RWPE1 (cell line): ENCODE data around the gene NR1D2.
"Not testable (repeated sequence)": the region's sequence is repeated elsewhere in the genome, so short reads cannot be mapped to it uniquely, and the experiment has no call there.

Experiments used
- CTCF ChIA-PET: fragments of 350-600 bp; sonication (Branson Sonifier 250); formaldehyde crosslinking; extraction: SDS; loops from one replicate; lab custom pipeline; 2021; lab: Yijun Ruan, JAX
- POLR2A ChIA-PET: fragments of 400-600 bp; formaldehyde crosslinking; extraction: SDS; loops from one replicate; lab custom pipeline; 2020; ENCODE audit warnings: antibody characterized with exemption; ENCODE audit not compliant: low non-redundant PET; lab: Yijun Ruan, JAX
- DNase-seq: peaks from one replicate; pipeline ENCODE4 v3.0.0; 2012; ENCODE audit warnings: low spot score
- H3K27ac ChIP-seq: fragments of 450-650 bp; 2 replicates; pipeline ENCODE4 v1.5.1; 2017
- TF ChIP-seq, protein P1 (sequence below): fragments of 450-650 bp; conservative IDR thresholded peaks from 2 replicates; pipeline ENCODE4 v1.5.1; 2017; ENCODE audit warnings: low read depth, mild to moderate bottlenecking

NR1D2 gene

DNA sequence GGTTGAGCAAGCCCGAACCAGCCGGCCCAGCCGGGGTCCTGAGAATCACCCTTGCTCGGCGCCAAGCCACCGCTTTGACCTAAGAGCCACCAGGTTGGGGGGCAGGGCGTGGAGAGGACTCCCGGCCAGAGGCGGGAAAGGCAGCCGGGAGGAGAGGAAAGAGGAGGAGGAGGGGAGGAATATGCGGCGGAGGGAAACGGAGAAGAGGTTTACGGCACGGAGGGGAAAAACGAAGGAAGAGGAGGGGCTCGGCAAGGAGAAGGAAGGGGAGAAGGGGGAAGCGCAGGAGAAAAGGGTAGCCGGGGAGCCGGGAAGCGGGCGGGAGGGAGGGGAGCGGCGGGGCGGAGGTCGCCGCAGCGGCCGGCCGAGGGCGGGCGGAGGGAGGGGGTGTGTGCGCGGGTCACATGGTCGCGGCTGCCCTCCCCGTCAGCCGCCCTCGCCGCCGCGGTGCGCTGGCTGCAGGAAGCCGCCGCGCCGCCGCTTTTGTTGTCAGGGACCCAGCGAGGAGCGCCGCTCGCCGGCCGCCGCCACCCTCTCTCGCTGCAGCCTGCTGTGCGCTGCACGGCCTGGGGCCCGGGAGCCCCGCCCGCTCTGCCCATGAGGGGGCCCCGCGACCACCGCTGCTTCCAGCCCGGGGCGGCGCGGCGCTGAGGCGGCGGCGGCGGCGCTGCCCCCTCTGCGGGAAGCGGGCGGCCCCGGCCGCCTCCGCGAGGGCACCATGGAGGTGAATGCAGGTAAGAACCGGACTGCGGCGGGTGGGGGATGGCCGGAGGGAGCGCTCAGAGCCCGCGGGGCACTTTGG is at the start of gene NR1D2:
Gene NR1D2 (plus strand): TSS at position 426 of the 802 bp plus-strand sequence. CDS start 293 bp downstream, at position 719.
- peak; percentile 71 for DNase-seq
- ChIA-PET POLR2A (no interaction called here), CTCF (no interaction called here)
- TF ChIP-seq, protein P1, sequence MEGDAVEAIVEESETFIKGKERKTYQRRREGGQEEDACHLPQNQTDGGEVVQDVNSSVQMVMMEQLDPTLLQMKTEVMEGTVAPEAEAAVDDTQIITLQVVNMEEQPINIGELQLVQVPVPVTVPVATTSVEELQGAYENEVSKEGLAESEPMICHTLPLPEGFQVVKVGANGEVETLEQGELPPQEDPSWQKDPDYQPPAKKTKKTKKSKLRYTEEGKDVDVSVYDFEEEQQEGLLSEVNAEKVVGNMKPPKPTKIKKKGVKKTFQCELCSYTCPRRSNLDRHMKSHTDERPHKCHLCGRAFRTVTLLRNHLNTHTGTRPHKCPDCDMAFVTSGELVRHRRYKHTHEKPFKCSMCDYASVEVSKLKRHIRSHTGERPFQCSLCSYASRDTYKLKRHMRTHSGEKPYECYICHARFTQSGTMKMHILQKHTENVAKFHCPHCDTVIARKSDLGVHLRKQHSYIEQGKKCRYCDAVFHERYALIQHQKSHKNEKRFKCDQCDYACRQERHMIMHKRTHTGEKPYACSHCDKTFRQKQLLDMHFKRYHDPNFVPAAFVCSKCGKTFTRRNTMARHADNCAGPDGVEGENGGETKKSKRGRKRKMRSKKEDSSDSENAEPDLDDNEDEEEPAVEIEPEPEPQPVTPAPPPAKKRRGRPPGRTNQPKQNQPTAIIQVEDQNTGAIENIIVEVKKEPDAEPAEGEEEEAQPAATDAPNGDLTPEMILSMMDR, result no peak
- peak within 1 kb of the TSS; percentile 94 for H3K27ac ChIP-seq

DNA sequence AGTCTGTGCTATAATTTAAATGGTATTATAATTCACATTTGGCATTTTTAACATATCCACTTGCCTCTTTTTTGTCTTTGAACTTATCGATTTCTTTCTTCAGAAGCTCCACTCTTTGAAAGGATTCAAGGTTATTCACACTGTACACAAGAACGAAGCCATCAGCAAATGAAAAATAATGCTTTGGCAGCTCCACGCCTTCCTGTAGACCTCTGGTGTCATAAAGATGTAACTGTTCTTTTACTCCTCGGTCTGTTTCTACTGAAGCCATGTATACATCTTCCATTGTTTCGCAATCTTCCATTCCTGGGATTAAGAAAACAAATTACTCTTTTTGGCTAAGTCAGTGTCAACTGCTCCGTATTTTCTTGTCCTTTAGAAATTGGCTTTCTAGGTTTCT is 44.3 kb upstream of the NR1D2 start:
- CTCF ChIA-PET, result no interaction called here
- TF ChIP-seq, protein P1, result no peak
- no peak for DNase-seq
- POLR2A ChIA-PET, result no interaction called here
- no peak overlapping the region for H3K27ac ChIP-seq

DNA sequence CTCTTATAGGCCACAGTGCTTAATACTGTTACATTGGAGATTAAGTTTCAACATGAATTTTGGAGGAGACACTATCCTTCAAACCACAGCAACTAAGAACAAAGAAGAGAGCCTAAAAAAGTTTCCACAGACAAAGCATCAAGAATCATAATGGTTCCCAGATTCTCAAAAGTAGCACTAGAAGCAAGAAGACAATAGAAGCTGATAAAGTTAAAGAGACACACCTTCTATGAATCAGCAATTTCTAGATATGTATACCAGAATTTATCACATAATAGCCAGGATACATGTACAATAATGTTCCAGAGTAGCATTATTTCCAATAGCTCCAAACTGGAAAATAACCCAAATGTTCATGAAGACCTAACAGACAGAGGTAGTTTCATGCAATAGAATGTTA is 40.5 kb upstream of the NR1D2 start:
- TF ChIP-seq, protein P1, result no peak
- CTCF ChIA-PET, result no interaction called here
- POLR2A ChIA-PET, result no interaction called here
- H3K27ac ChIP-seq, result no peak overlapping the region
- no peak for DNase-seq

DNA sequence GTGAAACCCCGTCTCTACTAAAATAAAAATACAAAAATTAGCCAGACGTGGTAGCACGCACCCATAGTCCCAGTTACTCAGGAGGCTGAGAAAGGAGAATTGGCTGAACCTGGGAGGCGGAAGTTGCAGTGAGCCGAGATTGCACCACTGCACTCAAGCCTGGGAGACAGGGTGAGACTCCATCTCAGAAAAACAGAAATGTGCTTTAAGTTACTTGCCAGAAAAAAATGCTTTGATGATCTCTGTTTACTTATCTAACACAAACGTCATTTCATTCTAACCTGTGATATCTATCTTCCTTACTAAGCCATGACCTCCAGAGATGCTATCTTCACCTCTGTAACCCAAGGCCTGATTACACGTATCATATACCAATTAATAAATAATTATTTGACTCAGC is 35.7 kb upstream of the NR1D2 start:
- DNase-seq, result no peak
- TF ChIP-seq, protein P1, result no peak
- ChIA-PET POLR2A (no interaction called here), CTCF (interaction anchor here (0.7 kb wide), 1 partner anchor 14 kb away, joined by 4 read pairs; no protein-coding TSS in a partner anchor)
- H3K27ac ChIP-seq, result no peak overlapping the region

DNA sequence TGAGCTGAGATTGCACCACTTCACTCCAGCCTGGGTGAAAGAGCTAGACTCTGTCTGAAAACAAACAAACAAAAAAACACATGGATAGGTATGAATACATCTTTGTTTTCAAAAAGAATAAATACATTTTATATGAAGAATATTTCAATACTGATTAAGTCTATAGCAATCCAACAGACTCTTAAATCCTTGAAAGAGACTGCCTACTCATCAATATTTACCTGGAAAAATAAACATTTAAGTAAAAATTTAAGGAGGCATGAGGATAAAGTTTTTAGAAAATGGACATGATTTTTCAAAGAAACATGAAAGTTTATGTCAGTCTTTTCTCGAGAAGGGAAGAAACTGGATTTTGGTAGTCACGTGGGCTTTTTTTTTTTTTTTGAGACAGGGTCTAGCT is 33.7 kb upstream of the NR1D2 start:
- ChIA-PET POLR2A (no interaction called here), CTCF (no interaction called here)
- DNase-seq, result no peak
- no peak overlapping the region for H3K27ac ChIP-seq
- TF ChIP-seq, protein P1, result no peak

DNA sequence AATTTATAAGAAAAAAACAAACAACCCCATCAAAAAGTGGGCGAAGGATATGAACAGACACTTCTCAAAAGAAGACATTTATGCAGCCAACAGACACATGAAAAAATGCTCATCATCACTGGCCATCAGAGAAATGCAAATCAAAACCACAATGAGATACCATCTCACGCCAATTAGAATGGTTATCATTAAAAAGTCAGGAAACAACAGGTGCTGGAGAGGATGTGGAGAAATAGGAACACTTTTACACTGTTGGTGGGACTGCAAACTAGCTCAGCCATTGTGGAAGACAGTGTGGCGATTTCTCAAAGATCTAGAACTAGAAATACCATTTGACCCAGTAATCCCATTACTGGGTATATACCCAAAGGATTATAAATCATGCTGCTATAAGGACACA is 32.8 kb upstream of the NR1D2 start:
- CTCF ChIA-PET, H3K27ac ChIP-seq, POLR2A ChIA-PET, DNase-seq: not testable (repeated sequence)

DNA sequence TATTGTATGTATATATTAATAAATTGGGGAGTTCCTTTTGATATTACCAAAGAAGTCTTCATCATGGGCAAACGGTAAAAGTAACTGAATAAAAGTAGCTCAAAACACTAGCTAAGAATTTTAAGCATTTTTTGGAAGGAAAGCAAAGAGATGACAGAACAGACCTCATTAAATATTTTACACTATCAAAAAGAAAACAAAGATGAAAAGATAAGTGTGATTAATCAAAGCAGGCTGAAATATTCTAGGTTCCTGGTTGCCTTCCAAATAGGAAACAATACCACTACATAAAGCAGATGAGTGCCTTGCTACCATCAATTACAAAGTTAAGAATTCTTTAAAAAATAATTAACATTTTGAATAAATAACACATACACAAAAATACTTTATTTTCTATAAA is 31.9 kb upstream of the NR1D2 start:
- no peak overlapping the region for H3K27ac ChIP-seq
- ChIA-PET CTCF (no interaction called here), POLR2A (no interaction called here)
- TF ChIP-seq, protein P1, result no peak
- DNase-seq, result no peak
